ENCODE measurements around the gene MICA.
"Not testable (repeated sequence)": the region's sequence is repeated elsewhere in the genome, so short reads cannot be mapped to it uniquely, and the experiment has no call there.

Gene MICA

GRCh38 chr6:31450751-31451150 lies 47.4 kb downstream of the MICA start:
- TF ChIP-seq POLR2A (IDR thresholded peaks at IDR 0.05; ENCODE audit: low read depth, low read length) (no peak), TAF1 (IDR thresholded peaks at IDR 0.05; ENCODE audit: borderline replicate concordance, low read depth, low read length) (no peak), POLR2AphosphoS5 (IDR thresholded peaks at IDR 0.05; ENCODE audit: low read depth, low read length) (no peak)
- no peak for DNase-seq (ENCODE audit: insufficient read length)
- no peak for FAIRE-seq

DNA sequence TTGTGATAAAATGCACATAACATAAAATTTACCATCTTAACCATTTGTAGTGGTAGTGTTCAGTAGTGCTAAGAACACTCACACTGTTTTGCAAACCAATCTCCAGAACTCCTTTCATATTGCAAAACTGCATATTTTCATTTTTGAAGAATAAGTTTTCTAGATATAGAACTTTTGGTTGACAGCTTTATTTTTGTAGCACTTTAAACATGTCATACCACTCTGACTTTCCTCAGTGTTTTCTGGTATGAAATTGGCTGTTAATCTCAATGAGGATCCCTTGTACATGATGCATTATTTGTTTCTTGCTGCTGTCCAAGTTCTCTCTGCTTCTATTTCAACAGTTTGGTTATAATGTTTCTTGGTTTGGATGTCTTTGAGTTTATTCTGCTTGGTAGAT lies 49.5 kb downstream of the MICA start:
- FAIRE-seq (no peak), DNase-seq (ENCODE audit: insufficient read length) (no peak)

DNA sequence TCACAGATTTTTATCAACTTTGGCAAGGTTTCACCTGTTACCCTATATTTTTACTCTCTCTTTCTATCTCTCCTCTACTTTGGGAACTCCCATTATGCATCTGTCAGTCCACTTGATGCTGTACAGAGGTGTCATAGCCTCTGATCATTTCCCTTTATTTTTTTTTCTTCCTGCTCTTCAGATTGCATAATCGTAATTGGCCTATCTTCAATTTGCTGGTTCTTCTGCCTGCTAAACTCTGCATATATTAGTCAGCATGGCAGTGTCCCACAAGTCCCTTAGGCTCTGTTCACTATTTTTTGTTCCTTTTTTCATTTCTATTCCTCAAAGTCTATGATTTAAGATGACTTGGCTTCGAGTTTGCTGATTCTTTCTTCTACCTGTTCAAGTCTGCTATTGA lies 49.9 kb downstream of the MICA start:
- TF ChIP-seq POLR2AphosphoS5 (IDR thresholded peaks at IDR 0.05; ENCODE audit: low read depth, low read length), result no peak
- TF ChIP-seq TAF1 (IDR thresholded peaks at IDR 0.05; ENCODE audit: borderline replicate concordance, low read depth, low read length), result no peak
- TF ChIP-seq POLR2A (IDR thresholded peaks at IDR 0.05; ENCODE audit: low read depth, low read length), result no peak
- no peak for FAIRE-seq
- no peak for DNase-seq (ENCODE audit: insufficient read length)

More for the DNA sequence above, 49.5 kb downstream of the MICA start:
- TF ChIP-seq TAF1 (IDR thresholded peaks at IDR 0.05; ENCODE audit: borderline replicate concordance, low read depth, low read length), result no peak
- TF ChIP-seq POLR2AphosphoS5 (IDR thresholded peaks at IDR 0.05; ENCODE audit: low read depth, low read length), result no peak
- no peak for TF ChIP-seq POLR2A (IDR thresholded peaks at IDR 0.05; ENCODE audit: low read depth, low read length)

DNA sequence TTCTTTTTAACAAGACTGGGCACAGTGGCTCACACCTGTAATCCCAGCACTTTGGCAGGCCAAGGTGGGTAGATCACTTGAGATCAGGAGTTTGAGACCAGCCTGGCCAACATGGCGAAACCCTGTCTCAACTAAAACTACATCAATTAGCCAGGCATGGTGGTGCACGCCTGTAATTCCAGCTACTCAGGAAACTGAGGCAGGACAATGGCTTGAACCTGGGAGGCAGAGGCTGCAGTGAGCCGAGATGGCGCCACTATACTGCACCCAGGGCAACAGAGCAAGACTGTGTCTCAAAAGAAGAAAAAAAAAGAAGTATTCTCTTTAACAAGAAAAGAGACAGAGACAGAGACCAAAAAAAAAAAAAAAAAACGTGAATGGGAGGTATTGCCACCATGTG lies 56.5 kb downstream of the MICA start:
- DNase-seq (ENCODE audit: insufficient read length); FAIRE-seq: not testable (repeated sequence)

DNA sequence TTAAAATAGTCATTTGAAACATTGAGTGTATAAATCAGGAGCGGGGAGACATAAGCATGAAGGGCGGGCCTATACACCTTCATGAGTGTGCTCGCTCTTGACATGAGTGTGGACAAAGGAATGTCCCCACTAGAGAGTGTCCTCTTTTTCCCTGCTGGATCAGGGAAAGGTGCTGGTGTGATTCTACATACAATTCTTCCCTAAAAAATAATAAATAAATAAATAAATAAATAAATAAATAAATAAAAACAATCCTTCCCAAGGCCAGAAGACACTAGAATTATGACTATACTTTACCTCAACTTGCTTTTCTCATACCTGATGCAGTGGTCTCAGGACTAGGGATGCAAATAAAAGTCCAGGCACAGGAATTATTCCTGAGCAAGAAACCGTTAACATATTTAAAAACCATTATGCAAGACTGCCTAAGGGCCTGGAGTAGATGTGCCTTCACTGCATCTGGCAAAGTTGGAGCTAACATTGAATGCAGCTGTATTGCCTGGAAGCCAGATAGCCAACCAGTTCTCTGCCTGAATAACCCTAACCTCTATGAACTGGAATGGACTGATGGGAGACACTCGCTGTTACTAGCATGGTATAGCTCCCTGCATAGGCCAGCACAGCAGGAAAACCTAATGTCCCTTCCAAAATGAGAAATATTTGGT lies 57.1 kb downstream of the MICA start:
- no peak for DNase-seq (ENCODE audit: insufficient read length)
- no peak for FAIRE-seq
- TF ChIP-seq POLR2AphosphoS5 (IDR thresholded peaks at IDR 0.05; ENCODE audit: low read depth, low read length) (no peak), TAF1 (IDR thresholded peaks at IDR 0.05; ENCODE audit: borderline replicate concordance, low read depth, low read length) (no peak), POLR2A (IDR thresholded peaks at IDR 0.05; ENCODE audit: low read depth, low read length) (no peak)

- TF ChIP-seq POLR2AphosphoS5 (IDR thresholded peaks at IDR 0.05; ENCODE audit: low read depth, low read length) (no peak), TAF1 (IDR thresholded peaks at IDR 0.05; ENCODE audit: borderline replicate concordance, low read depth, low read length) (no peak), POLR2A (IDR thresholded peaks at IDR 0.05; ENCODE audit: low read depth, low read length) (no peak)
- FAIRE-seq (peak; percentile 9), DNase-seq (ENCODE audit: insufficient read length) (no peak)
Measured at GRCh38 chr6:31462026-31462963, 58.9 kb downstream of the MICA start.

GRCh38 chr6:31462964-31463870 lies 59.8 kb downstream of the MICA start:
- peak; percentile 89 for FAIRE-seq
- DNase-seq (ENCODE audit: insufficient read length), result peak; percentile 78
- TF ChIP-seq POLR2AphosphoS5 (IDR thresholded peaks at IDR 0.05; ENCODE audit: low read depth, low read length), result peak; percentile 97
- peak; percentile 92 for TF ChIP-seq TAF1 (IDR thresholded peaks at IDR 0.05; ENCODE audit: borderline replicate concordance, low read depth, low read length)
- TF ChIP-seq POLR2A (IDR thresholded peaks at IDR 0.05; ENCODE audit: low read depth, low read length), result peak; percentile 99

- DNase-seq (ENCODE audit: insufficient read length) (no peak), FAIRE-seq (no peak)
- TF ChIP-seq POLR2A (IDR thresholded peaks at IDR 0.05; ENCODE audit: low read depth, low read length) (peak; percentile 17; the same call in 1 of the 2 replicates), POLR2AphosphoS5 (IDR thresholded peaks at IDR 0.05; ENCODE audit: low read depth, low read length) (peak; percentile 69; the same call in 1 of the 2 replicates), TAF1 (IDR thresholded peaks at IDR 0.05; ENCODE audit: borderline replicate concordance, low read depth, low read length) (no peak)
Measured at GRCh38 chr6:31464252-31465184, 61.1 kb downstream of the MICA start.
